OCI-M1 (cell line): Measurements from ENCODE around the gene WDR31.

Experiments
- DNase-seq: peaks from one replicate; lab custom pipeline; 2025; lab: John Stamatoyannopoulos, UW

WDR31 gene

GRCh38 chr9:113331780-113332179 is 8.3 kb downstream of the WDR31 start:
- no peak for DNase-seq

- no peak for DNase-seq
Observed at GRCh38 chr9:113328045-113328782, 11.9 kb downstream of the WDR31 start.

GRCh38 chr9:113326230-113326629 is 13.8 kb downstream of the WDR31 start:
- DNase-seq = no peak

DNA sequence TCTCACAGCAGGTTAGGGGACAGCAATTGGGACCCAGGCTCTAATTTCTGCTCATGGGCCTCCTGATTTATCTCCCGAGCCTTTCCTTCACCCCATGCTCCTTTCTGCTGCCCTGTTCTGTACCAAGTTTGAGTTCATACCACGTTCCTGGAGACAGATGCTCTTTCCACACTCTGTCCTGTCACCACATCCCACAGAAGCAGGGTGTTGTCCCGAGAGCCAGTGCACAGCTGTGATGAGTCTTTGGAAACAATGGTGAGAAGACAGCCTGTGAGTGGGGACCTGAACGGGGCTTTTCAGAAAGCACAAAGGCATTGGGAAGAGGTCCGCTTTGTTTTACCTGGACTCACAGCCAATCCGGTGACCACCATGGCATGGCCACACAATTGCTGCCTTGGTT is 17.4 kb downstream of the WDR31 start:
- no peak for DNase-seq

DNA sequence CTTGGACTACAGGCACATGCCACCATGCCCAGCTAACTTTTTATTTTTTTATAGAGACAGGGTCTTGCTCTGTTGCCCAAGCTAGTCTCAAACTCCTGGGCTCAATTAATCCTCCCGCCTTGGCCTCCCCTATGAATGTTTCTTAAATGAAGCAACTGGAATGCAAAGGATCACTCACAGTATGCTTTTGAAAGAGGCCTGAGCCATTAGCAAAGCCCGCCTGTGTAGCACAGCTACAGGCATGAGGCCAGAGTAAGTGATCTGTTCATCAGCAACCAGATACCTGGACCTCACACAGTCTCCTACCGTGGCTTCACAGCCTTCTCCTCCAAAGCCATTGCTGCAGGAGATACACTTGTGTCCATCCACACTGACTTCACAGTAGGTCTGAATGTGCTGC is 20.0 kb downstream of the WDR31 start:
- DNase-seq = no peak

- no peak for DNase-seq
Observed at GRCh38 chr9:113319054-113319453, 21.0 kb downstream of the WDR31 start.

GRCh38 chr9:113317777-113318176 is 22.3 kb downstream of the WDR31 start:
- no peak for DNase-seq

DNA sequence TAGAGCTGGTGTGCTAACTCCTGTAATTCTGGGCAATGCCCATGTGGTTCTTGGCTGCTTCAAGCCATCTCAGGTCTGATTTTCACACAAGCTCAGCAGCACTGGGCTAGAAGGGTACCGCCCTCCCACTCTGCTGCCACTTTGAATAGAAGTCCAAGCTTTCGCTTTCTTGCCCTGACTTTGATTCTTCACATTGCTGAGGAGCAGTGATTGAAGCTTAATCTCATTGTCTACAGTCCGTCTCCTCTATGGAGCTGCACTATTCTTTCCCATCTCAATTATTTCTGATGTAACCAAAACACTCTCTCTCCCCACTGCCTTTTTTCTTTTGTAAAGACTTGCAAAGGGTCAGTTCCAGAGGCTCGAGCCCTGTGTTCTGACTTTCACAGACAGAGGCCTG is 24.0 kb downstream of the WDR31 start:
- DNase-seq = no peak

DNA sequence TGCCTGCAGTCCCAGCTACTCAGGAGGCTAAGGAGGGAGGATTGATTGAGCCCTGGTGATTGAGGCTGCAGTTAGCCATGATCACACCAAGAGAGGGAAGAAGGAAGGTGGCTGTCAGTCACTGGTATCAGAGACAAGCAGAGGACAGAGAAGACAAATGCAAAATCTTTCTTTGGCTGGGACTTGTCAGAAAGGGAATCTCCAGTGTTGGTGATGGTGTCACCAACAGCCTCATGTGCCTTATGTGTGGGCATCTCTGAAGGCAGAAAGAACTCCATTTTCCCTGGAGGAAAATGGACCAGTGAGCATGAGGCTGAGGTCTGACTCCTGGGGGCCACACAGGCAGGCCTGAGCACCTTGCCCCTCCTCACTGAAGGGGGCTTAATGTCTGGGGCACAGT is 24.8 kb downstream of the WDR31 start:
- DNase-seq = no peak

DNA sequence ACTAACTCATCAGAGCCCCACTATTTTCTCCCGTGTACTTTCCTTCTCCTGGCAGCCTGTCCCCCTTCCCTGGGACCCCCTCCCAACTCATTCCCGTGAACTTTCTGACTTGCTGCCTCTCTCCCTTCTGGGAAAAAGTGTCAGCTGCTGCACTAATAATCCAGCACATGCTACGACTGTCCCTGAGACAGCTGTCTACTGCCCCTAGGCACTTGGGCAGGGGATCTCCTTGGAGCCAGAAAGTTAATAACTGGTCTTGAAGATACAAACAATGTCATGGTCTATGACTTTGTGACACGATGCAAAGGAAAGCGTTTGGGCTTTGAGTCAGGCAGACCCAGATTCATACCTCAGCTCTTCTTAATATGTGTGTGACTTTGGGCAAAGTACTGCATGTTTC is 26.8 kb downstream of the WDR31 start:
- DNase-seq = no peak

DNA sequence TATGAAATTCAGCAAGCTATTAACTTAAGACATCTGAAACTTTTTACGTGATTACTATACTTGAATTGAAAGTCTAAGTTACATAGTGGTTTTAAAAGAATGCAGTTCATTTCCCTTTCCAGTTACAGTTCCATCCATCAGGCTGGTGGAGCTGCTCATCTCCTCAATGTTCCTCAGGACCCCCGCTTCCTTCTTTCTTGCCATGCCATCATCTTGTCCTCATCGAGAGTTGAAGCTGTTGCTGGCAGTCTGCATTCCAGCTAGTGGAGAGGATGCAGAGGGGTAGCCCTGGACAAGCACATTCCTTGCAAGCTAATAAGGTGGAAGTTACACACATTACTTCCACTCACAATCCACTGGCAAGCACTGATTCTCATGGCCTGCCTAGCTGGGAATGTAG is 28.1 kb downstream of the WDR31 start:
- DNase-seq = no peak

DNA sequence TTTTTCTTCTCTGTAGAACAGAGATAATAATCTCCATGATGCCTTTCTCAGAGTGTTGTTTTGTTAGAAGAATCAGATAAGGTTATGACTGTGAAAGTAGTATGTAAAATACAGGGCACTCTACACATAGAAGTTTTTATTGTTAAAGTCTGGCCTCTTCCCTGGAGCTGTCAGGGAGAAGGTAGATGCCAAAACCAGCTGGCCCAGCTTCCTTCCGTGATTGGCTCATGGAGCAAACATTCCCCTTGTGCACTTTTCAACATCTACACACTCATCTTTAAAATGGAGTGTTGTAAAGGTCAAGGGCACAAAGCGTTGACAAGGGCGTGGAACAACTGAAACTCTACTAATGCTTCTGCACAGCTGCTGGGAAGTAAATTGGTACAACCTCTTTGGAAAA is 29.5 kb downstream of the WDR31 start:
- no peak for DNase-seq

DNA sequence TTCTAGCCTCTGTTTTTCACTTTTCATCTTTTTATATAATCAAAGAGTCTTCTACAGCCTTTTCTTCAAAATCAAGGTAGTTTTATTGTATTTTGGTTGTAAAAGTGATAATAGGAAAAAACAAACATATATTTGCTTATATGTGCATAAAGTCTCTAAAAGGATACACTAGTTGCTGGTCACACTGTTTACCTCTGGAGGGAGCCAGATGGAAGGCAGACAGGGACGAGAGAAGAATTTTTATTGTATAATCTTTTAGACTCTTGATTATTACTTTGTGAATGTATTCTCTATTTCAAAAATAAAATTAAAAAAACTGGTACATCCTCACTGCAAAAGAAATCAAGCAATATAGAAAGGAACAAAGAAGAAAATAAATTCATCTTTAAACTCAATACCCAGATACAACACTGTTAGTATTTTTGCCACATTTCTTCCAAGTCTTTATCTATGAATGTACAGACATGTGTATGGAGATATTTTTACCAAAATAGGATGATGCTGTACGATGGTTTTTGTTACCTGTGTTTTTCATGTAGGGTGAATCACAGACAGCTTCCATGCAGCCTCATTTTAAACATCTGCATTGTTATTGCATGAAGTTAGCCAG is 30.8 kb downstream of the WDR31 start:
- DNase-seq = peak; percentile 62

- no peak for DNase-seq
Observed at GRCh38 chr9:113307396-113307975, 32.6 kb downstream of the WDR31 start.

DNA sequence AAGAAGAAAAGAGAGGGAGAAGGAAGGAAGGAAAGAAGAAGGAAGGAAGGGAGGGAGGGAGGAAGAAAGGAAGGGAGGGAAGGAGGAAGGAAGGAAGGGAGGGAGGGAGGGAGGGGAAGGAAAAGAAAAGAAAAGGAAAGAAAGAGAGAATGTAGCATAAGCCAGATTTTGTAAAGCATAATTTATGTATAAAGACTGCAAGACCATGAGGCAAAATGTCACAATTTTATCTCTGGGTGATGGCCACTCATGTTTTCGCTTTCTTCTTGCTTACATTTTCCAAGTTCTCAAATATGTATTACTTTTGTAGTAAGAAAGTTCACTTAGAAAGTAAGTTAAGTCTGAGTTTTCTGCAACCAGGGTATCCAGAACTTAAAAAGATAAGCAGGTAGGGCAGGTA is 33.5 kb downstream of the WDR31 start:
- DNase-seq = no peak

- DNase-seq = no peak
Observed at GRCh38 chr9:113302792-113303418, 37.2 kb downstream of the WDR31 start, which contains the start of gene RNF183. RNF183 (minus strand) TSS chr9:113303376; CDS start chr9:113298184, 5,192 bp downstream.

GRCh38 chr9:113301548-113301947 is 38.5 kb downstream of the WDR31 start:
- no peak for DNase-seq

GRCh38 chr9:113299800-113300292 is 40.2 kb downstream of the WDR31 start:
- peak; percentile 87 for DNase-seq

- no peak for DNase-seq
Observed at GRCh38 chr9:113298924-113299770, 40.9 kb downstream of the WDR31 start.

DNA sequence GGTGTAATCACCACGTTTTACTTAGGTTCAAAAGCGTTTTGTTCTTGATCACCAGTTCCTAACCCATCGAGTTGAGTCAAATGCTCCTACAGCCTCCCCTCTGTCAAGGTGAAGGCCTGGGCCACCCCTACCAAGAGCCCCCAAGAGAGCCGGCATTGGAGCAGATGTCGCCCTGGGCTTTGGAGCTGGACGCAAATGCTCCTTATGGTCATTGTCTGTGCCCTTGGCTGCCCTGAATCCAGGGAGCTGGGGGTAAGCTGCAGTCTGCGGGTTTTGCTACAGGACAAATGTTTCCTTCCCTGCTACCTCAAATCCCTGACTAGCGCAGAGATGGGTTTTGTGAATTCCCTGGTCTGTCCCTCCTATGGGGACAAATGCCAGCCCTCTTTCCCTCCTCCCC is 41.8 kb downstream of the WDR31 start:
- no peak for DNase-seq

DNA sequence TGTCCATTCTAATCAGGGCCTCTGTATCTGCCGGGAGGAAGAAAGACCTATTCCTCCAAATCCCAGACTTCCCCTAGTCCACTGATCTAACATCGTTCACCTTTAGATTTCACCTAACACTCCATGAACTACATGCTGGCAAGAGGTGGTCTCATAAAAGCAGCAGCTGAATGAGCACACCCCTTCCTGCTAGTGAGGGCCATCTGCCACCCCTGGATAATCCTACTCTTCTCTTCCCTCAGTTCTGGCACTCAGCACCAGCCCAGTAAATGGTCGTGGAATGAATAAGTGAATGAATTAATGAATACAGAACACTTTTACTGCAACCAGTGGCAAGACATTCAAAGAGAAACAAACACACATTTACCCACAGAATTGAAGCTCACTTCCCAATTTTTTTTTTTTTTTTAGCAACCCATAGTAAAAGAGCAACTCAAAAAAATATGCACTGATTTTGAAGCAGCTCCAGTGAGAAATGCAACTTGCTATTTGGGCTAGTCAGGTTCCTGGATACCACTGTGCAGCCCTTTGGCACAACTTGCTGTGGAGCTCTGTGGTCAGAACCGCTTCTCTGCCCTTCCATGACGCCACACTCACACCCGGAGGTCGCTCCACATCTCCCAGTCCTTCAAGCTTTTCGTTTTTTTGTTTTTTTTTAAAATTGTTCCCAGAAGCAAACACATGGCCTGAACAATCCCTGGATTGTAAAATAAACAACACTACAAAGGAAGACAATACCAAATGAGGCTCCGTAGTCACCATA is 43.1 kb downstream of the WDR31 start:
- DNase-seq = no peak
